Thoracic aorta (tissue), 2 donors: ENCODE data around the gene MAP4K3. TPM values are rescaled to one million over a fixed set of nuclear protein-coding genes. Genes with fewer than 3 reads are reported as not detected.
"Not testable (repeated sequence)": the region's sequence is repeated elsewhere in the genome, so short reads cannot be mapped to it uniquely, and the experiment has no call there.

Experiments used
- ATAC-seq: fragments of 150-250 bp; one replicate; pipeline ENCODE4 v1.8.0; 2017; ENCODE audit warnings: low read depth; ENCODE audit not compliant: insufficient number of reproducible peaks, low FRiP score
- DNase-seq: peaks from one replicate; pipeline ENCODE4 v3.0.0-alpha.2; 2020; ENCODE audit warnings: low spot score
- H3K27ac ChIP-seq, 2 donors: fragments of 200-600 bp; sonication (generic); 1 replicate in 1 of 2; 2 replicates in 1 of 2; pipeline ENCODE4 v1.5.1; 2016; ENCODE audit warnings: mild to moderate bottlenecking in 2 of 2, moderate library complexity in 2 of 2
- H3K27me3 ChIP-seq: fragments of 200-600 bp; sonication (generic); replicated peaks from 2 replicates; pipeline ENCODE4 v1.6.0; 2016; ENCODE audit warnings: mild to moderate bottlenecking; ENCODE audit not compliant: insufficient read depth
- H3K36me3 ChIP-seq: fragments of 200-600 bp; sonication (generic); one replicate; pipeline ENCODE4 v1.5.1; 2016
- H3K4me1 ChIP-seq, 2 donors: fragments of 200-600 bp; sonication (generic); 1 replicate in 1 of 2; 2 replicates in 1 of 2; pipeline versions ENCODE4 v1.5.1 to v1.6.0; 2016; ENCODE audit warnings: low read depth in 2 of 2, mild to moderate bottlenecking in 1 of 2; ENCODE audit not compliant: control insufficient read depth in 1 of 2
- H3K4me3 ChIP-seq: fragments of 200-600 bp; sonication (generic); 2 replicates; pipeline ENCODE4 v1.5.1; 2016; ENCODE audit warnings: mild to moderate bottlenecking
- H3K9me3 ChIP-seq: fragments of 200-600 bp; sonication (generic); 2 replicates; pipeline ENCODE4 v1.5.1; 2016
- total RNA-seq, 2 donors: library from RNA; depleted of rRNA; stranded (reverse); fragments of >200 nt; gene quantifications; one replicate each; pipeline versions ENCODE4 v1.1.0 to v1.2.3, GENCODE V29; 2016
- TF ChIP-seq, protein P1 (sequence below): fragments of 200-600 bp; sonication (generic); IDR thresholded peaks from one replicate; pipeline ENCODE4 v1.5.1; 2019; ENCODE audit warnings: antibody characterized with exemption

The MAP4K3 gene
- total RNA-seq, 2 donors from 2014 or later = 53.7 to 58.8 TPM

DNA sequence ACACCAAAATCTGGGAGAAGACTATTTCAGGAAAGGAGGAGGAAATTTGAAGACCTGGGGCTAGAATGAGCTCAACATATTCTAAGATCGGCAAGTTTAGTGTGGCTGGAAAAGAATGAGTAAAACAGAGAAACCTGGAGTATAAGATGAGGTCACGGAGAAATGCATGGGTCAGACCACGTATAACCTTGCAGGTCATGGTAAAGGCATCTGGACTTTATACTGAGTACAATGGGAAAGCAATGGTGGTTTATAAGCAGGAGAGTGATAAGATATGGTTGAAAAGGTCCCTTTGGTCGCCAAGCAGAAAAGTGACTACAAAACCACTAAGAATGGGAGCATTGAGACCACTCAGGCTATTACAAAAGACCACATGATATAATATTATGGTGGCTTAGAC, 102.1 kb downstream of the MAP4K3 start:
- ATAC-seq = no peak
- DNase-seq = no peak
- Histone ChIP-seq H3K9me3 (no peaks in the 10 kb centered on the region), H3K27me3 (no peaks in the 10 kb centered on the region), H3K4me1 (peaks cover 3 to 7% of the 10 kb centered on the region in 2 donors), H3K36me3 (no peaks in the 10 kb centered on the region), H3K27ac (no peak overlapping the region), H3K4me3 (no peak overlapping the region)
- TF ChIP-seq, protein P1, sequence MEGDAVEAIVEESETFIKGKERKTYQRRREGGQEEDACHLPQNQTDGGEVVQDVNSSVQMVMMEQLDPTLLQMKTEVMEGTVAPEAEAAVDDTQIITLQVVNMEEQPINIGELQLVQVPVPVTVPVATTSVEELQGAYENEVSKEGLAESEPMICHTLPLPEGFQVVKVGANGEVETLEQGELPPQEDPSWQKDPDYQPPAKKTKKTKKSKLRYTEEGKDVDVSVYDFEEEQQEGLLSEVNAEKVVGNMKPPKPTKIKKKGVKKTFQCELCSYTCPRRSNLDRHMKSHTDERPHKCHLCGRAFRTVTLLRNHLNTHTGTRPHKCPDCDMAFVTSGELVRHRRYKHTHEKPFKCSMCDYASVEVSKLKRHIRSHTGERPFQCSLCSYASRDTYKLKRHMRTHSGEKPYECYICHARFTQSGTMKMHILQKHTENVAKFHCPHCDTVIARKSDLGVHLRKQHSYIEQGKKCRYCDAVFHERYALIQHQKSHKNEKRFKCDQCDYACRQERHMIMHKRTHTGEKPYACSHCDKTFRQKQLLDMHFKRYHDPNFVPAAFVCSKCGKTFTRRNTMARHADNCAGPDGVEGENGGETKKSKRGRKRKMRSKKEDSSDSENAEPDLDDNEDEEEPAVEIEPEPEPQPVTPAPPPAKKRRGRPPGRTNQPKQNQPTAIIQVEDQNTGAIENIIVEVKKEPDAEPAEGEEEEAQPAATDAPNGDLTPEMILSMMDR = no peak

DNA sequence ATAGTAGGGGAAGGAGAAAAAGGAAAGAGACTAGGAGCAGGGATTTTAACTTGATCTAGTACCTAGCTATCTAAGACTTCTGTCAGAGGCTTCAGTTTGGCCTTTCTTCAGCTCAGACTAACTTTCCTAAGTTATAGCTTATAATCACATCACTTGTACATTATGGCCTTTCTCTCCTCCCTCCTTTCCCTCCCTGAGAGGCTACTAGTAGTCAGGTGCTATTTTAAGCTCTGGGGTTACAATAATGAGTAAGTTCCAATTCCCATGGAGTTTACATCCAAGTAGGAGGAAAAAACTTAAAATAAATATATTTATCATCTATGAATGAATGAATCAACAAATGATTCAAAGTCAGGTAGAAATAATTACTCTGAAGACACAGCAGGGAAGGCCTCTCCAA, 102.6 kb downstream of the MAP4K3 start:
- Histone ChIP-seq H3K4me1 (peaks cover 3 to 7% of the 10 kb centered on the region in 2 donors), H3K36me3 (no peaks in the 10 kb centered on the region), H3K27me3 (no peaks in the 10 kb centered on the region), H3K4me3 (no peak overlapping the region), H3K27ac (no peak overlapping the region), H3K9me3 (no peaks in the 10 kb centered on the region)
- DNase-seq (no peak), ATAC-seq (no peak)
- TF ChIP-seq, protein P1 = no peak

DNA sequence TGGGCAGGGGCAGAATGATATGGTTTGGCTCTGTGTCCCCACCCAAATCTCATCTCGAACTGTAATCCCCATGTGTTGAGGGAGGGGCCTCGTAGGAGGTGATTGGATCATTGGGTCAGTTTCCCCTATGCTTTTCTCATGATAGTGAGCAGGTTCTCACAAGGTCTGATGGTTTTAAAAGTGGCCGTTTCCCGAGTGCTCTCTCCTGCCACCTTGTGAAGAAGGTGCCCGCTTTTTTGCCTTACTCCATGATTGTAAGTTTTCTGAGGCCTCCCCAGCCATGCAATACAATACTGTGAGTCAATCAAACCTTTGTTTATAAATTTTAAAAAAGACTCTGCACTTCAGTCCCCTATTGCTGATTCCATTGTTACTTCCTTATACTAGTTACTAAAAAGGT, 110.4 kb downstream of the MAP4K3 start:
- TF ChIP-seq, protein P1 = no peak
- ATAC-seq (no peak), DNase-seq (no peak)
- no peaks in the 10 kb centered on the region for H3K4me1 ChIP-seq
- no peak overlapping the region for H3K4me3 ChIP-seq
- no peaks in the 10 kb centered on the region for H3K9me3 ChIP-seq
- no peak overlapping the region for H3K27ac ChIP-seq
- no peaks in the 10 kb centered on the region for H3K27me3 ChIP-seq
- H3K36me3 ChIP-seq = no peaks in the 10 kb centered on the region

DNA sequence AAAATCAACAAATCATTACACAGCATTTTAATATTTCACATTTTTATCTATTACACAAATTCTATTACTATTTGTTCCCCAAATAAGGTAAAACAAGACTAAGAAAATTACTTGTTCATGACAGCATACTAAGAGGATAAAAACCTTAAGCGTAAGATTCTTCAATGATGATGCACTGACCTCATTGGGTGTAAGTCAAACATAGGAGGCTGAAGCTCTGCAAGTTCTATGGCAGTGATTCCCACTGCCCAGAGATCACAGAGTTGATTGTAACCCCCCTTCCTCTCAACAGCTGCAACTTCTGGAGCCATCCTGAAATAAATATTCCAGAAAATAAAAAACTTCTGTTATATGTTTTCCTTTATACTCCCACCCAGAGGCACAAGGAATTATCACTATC, 111.1 kb downstream of the MAP4K3 start:
- Histone ChIP-seq H3K27me3 (no peaks in the 10 kb centered on the region), H3K4me3 (no peak overlapping the region), H3K9me3 (no peaks in the 10 kb centered on the region), H3K27ac (no peak overlapping the region), H3K36me3 (no peaks in the 10 kb centered on the region), H3K4me1 (no peaks in the 10 kb centered on the region)
- no peak for ATAC-seq
- no peak for DNase-seq
- TF ChIP-seq, protein P1 = no peak

DNA sequence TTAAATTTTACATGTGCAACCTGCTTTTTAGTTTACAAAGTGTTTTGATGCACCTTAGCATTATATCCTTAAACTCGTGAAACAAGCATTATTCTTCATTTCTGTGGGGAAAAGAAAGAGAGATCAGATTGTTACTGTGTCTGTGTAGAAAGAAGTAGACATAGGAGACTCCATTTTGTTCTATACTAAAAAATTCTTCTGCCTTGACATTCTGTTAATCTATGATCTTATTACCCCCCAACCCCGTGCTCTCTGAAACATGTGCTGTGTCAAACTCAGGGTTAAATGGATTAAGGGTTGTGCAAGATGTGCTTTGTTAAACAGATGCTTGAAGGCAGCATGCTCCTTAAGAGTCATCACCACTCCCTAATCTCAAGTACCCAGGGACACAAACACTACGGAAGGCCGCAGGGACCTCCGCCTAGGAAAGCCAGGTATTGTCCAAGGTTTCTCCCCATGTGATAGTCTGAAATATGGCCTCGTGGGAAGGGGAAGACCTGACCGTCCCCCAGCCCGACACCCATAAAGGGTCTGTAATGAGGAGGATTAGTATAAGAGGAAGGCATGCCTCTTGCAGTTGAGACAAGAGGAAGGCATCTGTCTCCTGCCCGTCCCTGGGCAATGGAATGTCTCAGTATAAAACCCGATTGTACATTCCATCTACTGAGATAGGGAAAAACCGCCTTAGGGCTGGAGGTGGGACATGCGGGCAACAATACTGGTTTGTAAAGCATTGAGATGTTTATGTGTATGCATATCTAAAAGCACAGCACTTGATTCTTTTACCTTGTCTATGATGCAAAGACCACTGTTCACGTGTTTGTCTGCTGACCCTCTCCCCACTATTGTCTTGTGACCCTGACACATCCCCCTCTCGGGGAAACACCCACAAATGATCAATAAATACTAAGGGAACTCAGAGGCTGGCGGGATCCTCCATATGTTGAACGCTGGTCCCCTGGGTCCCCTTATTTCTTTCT, 115.7 kb downstream of the MAP4K3 start:
- not testable (repeated sequence) for H3K4me1 ChIP-seq, H3K36me3 ChIP-seq, H3K27ac ChIP-seq, H3K9me3 ChIP-seq, H3K4me3 ChIP-seq, DNase-seq, H3K27me3 ChIP-seq, ATAC-seq
